HG03039 (cell line): ENCODE results near the gene COQ4.
"Not testable (repeated sequence)": the region's sequence is repeated elsewhere in the genome, so short reads cannot be mapped to it uniquely, and the experiment has no call there.

ENCODE experiments used
- ATAC-seq: cut with Tn5 transposase; IDR thresholded peaks from one replicate; pipeline ENCODE4 v1.9.1; 2021; ENCODE audit warnings: mild to moderate bottlenecking, moderate library complexity; ENCODE audit not compliant: unreplicated experiment

Gene COQ4

GRCh38 chr9:128322404-128323211, at the start of gene COQ4, which contains the start of gene TRUB2:
COQ4 (plus strand) TSS chr9:128322839; CDS start chr9:128322859, 20 bp downstream.
TRUB2 (minus strand) TSS chr9:128322447; CDS start chr9:128322408, 39 bp downstream.
- ATAC-seq, result peak; percentile 69

- ATAC-seq, result no peak
These were observed 48.4 kb upstream of the COQ4 start for GRCh38 chr9:128274245-128274644.

- ATAC-seq, result peak; percentile 29
These were observed 47.2 kb upstream of the COQ4 start, which contains the start of gene GOLGA2 for GRCh38 chr9:128275198-128276007. GOLGA2 (minus strand) TSS chr9:128276007; CDS start chr9:128275976, 31 bp downstream.

- peak; percentile 95 for ATAC-seq
These were observed 46.5 kb upstream of the COQ4 start, which contains the start of gene SWI5 for GRCh38 chr9:128276008-128276573. SWI5 (plus strand) TSS chr9:128276276.

- ATAC-seq, result no peak
These were observed 45.9 kb upstream of the COQ4 start for GRCh38 chr9:128276574-128277270.

- ATAC-seq, result not testable (repeated sequence)
These were observed 43.3 kb upstream of the COQ4 start for GRCh38 chr9:128279088-128280073.

GRCh38 chr9:128280084-128280622, 42.5 kb upstream of the COQ4 start:
- no peak for ATAC-seq

GRCh38 chr9:128282500-128282899, 40.1 kb upstream of the COQ4 start:
- ATAC-seq, result no peak

- no peak for ATAC-seq
These were observed 37.4 kb upstream of the COQ4 start for GRCh38 chr9:128285033-128285784.

- ATAC-seq, result no peak
These were observed 36.2 kb upstream of the COQ4 start for GRCh38 chr9:128286440-128286839.

GRCh38 chr9:128288273-128289004, 34.2 kb upstream of the COQ4 start:
- ATAC-seq, result no peak

- ATAC-seq, result no peak
These were observed 30.6 kb upstream of the COQ4 start for GRCh38 chr9:128292009-128292408.

- ATAC-seq, result no peak
These were observed 29.5 kb upstream of the COQ4 start for GRCh38 chr9:128293091-128293490.

- no peak for ATAC-seq
These were observed 28.5 kb upstream of the COQ4 start for GRCh38 chr9:128294142-128294541.

- no peak for ATAC-seq
These were observed 26.1 kb upstream of the COQ4 start for GRCh38 chr9:128296340-128297220.

- no peak for ATAC-seq
These were observed 25.3 kb upstream of the COQ4 start for GRCh38 chr9:128297221-128297773.
